Stimulated activated CD4-positive, alpha-beta T cell treated with anti-CD3 and anti-CD28 coated beads, Interleukin-15, amount 100 ng/mL, for 1 hour (primary cell): ENCODE measurements around the gene CENPP.

Source experiments
- DNase-seq, 2 donors: peaks; one replicate each; pipeline ENCODE4 v3.0.0-alpha.2; 2020; ENCODE audit warnings: low read depth in 1 of 2, low spot score in 1 of 2

Gene CENPP

DNA sequence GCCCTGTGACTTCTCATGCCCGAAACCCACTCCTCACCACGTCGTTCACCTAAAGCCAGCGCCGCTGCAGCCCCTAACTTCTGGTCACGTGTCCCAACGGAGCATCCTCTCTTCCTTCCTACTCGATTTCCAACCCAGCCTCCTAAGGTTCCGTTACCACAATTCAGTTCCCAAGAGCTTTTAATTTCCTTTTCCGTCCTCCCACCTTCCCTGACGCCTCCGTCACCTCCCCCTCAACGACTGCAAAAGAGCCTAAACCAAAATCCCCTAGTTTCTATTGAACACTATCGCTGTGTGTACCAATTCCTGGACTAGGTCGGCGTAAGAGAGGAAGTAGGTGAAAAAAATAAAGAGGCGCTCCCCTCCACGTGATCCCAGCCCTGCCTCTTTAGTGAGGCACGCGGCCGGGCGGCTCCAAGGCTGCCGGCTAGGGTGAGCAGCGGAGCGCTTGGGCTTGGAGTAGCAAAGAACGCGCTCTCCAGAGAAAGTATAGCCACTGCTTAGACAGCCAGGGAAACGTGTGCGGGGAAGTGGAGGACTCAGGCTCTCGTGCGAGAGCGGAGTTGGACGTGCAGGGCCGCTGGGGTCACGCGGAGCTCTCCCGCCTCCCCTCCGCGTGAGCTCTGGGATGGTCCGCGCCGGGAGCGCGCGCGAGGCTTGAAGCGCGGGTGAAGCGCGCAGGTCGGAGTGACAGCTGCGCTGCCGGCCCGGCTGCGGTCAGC is at the start of gene CENPP, which contains the start of gene NOL8:
Gene CENPP (plus strand): TSS at position 685 of the 722 bp plus-strand sequence.
Gene NOL8 (minus strand): TSS at position 82 of the 722 bp plus-strand sequence. CDS start 1,189 bp downstream, outside the sequence.
- DNase-seq, result peak; percentile 62 to 66

DNA sequence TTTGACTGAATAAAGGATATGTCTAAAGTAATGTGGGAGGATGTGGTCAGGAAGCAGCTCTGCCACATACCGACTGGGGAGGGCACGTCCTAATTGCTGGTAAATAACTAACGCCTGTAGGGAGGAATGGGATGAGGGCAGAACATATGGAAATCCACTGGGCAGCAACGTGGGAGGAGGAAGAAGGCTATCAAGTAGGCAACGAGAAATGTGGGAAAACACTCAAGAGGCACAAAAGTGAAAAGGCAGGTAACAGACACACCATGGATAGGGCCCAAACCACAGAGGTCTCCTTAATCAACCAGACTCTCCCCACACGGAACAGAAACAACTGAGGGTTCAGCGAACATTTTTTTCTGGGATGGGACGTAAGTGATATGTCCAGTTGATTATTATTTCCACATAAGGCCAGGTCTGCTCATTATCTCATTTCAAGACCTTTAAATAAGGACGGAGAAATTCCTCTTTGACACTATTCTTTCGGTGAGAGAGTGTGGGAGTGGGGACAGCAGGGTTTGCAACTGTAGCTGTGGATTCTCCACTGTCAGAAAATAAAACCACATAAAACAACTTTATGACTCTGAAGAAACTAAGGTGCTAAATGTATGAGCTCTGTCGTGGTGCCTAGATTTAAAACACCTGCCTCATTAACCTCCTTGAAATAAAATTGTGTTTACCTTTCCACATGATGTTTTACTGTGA is 49.3 kb upstream of the CENPP start:
- no peak for DNase-seq

DNA sequence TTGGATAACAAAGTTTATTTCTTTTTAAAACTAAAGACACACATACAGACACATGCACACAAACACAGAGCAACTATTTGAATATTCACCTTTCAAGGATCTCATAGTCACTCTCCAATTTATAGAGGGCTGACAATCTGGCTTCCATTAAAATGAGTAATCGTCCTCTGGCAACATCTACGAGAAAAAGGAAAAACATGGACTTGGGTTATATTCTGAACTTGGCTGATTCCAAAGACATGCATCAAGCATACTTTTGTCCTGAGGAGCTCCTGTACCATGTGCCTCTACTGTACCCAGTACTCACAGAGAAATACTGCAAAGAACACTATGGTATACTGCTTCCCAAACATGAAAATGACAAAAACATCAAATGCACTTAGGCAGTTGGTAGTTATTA is 47.6 kb upstream of the CENPP start:
- no peak for DNase-seq

DNA sequence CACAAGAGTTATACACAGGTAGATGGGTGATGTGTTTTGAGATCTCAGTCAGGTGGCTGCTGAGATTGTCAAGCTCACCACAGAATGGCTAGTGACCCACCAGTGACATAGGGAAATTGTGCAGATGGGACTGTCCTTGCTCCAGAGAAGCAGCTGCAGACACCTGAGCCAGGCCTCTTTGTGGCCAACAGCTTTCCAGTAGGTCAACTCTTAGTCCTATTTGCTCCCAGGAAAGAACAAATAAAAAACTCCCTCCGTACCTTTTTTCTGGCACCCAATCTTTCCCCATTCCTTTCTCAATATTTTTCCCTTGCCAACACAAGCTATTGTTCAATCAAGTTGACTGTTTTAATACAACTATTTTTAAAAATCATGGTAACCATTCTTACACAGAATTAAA is 46.5 kb upstream of the CENPP start:
- no peak for DNase-seq

DNA sequence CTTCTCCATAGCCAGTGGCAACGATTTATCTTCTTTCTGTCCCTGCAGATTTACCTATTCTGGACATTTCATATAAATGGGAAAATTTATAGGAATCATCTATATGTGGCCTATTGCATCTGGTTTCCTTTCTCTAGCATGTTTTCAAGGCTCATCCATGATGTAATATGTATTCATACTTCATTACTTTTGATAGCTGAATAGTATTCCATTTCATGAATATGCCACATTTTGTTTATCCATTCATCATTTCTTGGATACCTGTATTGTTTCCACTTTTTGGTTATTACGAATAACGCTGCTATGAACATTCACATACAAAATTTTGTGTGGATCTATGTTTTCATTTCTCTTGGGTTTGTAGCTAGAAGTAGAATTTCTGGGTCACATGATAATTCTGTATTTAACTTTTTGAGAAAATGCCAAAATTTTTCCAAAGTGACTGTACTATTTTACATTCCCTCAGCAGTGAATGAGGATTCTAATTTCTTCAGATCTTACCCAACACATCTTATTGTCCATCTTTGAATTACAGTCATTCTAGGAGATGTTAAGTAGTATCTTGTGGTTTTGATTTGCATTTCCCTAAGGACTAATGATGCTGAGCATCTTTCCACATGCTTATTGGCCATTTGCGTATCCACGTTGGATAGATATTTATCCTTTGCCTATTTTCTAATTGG is 35.9 kb upstream of the CENPP start:
- no peak for DNase-seq

DNA sequence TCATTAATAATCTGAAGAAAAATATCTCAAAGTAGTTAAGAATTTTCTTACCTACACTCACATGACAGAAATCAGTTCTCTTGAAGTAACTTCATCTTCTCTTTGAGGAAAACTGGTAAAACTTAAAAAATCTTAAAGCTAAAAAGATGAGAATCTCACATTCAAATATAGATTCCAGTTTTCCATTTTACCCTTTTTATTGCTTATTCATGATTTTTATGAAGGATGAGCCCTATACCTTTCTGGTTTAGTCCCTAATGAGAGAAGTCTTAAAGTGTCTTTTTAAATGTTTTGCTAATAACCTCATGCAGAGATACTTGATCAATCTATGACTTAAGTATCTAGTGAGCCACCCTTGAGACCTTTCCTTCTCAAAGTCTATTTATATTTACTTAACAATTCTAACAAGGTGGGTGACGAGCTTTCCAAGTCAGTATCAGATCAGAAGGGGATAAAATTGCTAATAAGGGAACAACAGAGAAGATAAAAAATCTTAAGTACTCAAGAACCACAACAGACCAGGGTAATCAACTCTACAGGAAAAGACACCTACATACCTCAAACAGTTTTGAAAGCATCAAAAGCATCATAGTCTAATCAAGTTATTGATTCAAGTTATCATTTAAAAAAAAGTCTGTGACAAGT is 34.8 kb upstream of the CENPP start:
- DNase-seq, result no peak

DNA sequence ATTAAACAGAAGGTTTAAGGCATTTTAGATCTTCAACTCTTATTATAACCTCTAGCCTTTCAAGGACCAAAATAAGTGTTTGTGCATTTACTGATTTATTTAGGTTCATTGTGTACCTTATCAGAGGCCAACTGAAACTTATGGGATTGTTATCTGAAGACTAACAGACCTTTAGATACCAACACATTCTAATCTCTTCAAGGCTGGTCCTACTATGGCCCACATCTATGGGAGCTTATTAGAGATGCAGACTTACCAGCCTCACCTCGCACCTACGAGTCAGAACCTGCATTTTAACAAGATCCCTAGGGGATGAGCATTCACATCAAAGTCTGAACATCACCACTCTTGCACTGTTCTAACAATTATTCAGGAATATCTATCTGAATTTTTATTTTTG is 34.2 kb upstream of the CENPP start:
- no peak for DNase-seq

DNA sequence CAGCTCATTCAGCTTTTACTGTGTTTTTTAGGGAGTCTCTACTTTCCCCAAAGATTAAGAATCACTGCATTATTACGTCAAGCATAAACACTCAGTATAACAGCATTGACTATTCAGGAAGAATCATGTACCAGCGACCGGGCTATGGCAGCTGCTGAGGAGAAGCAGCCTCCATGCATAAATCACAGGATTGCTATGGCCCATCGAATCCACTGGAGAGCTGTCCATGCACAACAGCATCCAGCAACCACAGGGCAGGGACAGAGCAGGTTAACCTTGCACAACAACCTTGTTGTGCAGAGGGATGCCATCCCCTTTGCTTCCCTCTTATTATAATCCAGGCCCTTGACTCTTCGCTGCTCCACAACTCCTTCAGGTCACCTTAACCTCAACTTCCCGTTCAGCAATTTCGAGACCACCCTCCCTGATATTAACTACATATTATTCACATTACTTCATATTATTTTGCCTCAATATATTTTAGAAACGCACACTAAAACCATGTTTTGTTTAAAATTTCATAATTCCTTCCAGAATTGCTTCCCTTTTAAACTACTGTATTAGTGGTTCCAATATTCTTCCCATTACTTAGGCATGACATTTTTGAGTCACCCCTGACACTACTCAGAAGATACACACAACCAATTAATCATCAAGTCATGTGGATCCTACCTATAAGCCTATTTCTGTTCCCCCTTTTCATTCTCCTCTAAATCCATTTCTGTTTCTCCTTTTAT is 33.2 kb upstream of the CENPP start:
- no peak for DNase-seq

DNA sequence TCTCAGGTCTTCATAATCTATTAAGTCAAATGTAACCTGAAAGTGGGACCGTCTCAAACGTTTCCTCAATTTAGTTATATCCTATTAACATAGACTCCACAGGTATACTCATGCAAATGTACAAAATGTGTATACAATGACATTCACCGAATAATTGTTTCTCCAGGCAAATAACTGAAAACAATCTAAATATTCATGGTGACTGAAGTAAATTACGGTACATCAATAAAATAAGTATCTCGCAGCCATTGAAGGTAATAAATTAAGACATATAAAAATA is 32.7 kb upstream of the CENPP start:
- DNase-seq, result no peak

DNA sequence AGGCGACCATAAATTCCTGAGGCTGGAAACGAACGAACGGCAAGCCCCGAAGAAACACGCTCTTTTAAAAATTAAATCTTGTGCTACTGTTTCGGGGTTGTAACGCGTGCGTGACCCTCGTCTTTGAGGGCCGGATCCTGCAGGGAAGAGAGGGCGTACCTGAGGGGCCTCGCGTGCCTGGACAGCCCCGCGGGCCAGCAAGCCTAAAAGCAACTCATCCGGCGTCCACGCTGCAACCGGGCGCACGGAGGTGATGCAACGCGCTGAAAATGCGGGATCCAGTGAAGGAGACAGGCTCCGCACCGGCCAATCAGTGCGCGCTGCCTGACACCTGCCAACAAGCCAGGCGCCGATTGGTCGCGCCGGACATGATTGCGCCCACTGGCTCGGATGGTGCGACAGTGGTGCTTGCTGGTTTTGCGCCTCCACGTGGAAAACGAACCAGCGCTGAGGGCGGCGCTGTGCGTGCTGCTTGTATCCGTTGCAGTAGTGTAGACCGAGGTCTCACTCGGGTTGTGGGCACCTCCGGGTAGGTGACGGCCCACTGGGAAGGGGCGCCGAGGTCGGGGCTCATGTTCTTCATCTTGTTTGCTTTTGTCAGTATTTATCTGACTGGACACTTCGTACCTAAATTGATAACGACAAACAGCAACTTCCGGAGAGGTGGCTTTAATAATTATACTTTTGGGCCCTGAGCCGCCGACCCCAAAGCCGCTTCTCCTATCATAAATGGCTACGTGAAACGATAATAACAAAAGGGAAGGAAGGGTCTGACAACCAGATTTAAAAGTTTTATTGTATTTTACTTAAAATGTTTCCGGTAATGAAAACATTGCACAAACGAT is 32.1 kb upstream of the CENPP start, which contains the start of gene IARS1:
Gene IARS1 (minus strand): TSS at position 246 of the 845 bp plus-strand sequence. CDS start 4,278 bp downstream, outside the sequence.
- DNase-seq, result peak; percentile 100

DNA sequence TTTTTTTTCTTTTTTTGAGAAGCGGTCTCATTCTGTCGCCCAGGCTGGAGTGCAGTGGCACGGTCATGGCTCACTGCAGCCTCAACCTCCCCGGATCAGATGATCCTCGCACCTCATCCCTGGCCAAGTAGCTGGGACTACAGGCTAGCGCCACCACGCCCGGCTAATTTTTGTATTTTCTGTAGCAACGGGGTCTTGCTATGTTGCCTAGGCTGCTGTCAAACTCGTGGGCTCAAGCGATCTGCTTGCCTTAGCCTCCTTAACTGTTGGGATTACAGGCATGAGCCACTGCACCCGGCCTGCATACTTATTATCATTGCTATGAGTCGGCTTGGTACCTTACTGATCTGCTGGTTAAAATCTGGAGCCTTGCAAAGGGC is 31.5 kb upstream of the CENPP start:
- DNase-seq, result no peak

DNA sequence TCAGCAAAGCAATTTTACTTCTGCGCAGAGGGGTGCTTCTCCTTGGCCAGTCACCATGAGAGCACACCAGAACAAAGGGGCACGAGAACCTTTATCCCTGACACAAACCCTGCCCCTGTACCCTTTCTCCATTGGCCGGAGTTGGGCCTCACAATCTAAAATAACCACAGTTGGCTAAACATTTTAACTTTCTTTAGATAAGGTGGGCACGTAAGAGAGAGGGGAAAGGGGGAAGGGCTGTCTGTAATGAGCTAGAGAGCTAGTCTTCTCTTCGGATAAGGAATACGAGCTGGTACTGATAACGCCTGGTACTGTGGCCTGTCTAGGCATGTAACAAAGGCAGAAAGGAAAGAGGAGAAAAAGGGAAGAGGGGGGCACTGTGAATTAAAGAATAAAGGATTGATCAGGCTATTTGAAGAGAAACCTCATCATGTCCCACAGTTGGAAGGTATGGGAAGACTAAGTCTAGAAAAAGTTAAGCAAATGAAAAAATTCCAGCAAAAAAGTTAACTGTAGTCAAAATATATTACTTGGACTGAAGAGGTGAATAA is 30.4 kb upstream of the CENPP start:
- DNase-seq, result no peak

DNA sequence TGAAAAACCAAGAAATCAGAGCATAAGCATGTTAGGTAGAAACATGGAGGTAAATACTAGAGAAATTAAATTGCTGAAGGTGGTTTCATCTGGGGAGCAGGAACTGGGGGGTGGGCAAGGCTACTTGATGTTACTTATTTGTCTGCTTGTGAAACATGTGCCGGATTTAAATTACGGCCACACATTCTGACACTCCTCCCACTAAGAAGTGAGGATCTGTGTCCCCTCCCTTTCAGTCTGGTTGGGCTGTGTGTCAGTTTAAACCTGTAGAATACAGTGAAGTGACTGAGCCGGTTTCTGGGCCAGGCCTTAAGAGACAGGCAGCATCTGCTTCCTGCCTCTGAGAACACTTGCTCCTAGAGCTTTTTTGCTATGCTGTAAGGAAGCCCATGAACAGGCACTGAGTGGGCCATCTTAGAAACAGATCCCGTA is 29.9 kb upstream of the CENPP start:
- no peak for DNase-seq

DNA sequence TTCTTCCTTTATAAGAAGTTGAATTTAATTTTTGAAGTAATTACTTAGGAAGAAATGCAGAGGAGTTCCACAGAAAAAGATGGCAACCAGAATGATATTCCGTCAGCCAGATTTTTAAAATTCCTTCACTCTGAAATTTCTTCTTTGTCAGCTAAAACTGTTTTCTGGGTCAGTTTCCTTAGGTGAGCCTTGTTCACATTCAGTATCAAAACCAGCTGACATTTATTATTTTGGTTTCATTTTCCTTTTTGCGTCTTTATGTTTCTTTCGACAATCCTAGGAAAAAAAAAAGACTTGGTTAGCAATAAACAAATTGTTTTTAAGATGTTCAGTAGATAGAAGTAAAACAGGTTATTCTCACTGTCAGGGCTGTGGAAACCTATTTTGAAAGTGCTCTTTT is 28.1 kb upstream of the CENPP start:
- no peak for DNase-seq

DNA sequence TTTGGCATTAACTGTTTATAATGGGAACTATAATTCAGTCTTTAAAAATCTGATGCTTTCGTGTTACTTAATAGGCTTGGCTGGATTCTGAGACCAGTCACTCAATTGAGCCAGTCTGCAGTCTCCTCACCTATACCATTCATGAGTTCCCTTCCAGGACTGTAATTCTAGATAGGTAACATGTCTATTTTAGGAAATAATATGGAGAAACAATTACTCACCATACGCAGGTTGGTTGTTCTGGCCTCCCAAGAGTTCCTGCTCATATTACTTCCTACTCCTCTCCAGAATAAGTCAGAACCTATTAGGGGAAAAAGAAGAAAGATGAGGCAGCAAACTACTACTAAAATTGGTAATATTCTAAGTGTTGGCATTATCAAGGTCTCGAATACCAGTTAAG is 27.7 kb upstream of the CENPP start:
- DNase-seq, result no peak

DNA sequence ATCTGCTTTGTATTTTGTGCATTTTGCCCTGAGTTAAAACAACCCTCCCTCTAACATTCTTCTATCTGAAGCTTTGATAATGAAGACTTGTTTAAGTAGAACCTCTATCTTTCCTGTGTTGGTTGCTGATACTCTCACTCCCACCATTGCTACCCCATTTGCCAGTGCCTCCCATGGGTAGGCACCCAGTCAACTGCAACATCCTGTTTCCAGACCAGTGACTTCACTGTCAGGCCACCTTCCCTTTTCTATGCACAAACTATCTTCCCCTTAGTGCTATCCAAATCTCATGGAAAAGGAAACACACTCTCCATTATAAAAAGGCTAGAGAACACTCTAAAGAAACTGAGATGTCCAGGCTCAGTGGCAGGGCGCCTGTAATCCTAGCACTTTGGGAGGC is 26.6 kb upstream of the CENPP start:
- DNase-seq, result no peak

DNA sequence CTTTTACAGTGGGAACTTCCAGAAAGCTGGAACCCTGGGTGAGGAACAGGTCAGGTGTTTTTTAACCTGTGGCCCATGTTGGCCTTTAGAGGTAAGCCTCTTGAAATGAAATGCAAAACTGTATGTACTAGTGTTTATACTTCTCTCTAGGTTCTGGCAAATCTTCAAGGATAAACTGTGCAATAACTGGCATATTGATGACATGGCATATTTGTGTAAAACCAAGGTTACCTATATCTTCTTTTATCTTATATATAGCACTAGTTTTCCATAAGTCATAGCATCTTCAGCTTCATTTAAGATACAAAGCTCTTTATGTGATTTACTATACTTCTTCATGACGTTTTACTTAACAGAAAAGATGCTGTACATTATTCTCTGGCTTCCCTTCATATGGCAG is 24.8 kb upstream of the CENPP start:
- no peak for DNase-seq

DNA sequence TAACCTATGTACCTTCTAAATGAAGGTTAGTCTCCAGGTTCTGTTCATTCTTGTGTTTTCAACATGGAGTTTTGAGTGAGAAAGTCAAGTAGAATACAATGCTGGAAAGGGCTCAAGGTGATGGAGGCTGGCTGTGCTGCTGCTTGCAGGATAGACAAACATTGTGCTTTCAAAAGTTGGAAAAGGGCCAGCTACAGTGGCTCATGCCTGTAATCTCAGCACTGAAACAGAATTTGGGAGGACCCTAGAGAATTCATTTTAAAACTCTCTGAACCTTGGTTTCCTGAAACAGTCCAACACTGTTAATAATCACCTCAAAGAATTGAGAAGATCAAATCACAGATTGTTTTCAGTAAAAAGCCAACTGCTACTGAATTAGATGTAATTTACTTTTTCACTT is 16.9 kb upstream of the CENPP start:
- DNase-seq, result no peak

DNA sequence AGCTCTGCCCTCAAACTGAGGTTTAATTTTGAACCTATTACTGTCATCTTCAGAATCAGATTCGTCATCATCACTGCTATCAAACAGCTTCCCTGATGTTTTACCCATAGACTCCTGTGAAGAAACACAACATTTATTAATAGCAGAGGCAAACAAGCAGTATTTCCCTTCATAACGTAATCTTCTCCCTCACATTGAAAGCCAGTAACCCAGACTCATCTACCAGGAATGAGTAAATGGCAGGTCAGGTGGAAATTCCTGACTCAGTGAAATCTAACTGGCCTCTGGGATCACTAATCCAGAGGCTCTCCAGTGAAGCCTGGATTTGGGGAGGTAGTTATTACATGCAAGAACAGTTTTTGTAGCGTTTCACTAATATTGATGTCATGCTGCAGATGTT is 15.2 kb upstream of the CENPP start:
- no peak for DNase-seq
